Common myeloid progenitor, CD34-positive (primary cell): ENCODE data around the gene ARVCF.

Experiments used
- CTCF ChIA-PET: fragments of 350-600 bp; sonication (Branson Sonifier 250); formaldehyde crosslinking; loops from one replicate; lab custom pipeline; 2021; ENCODE audit warnings: antibody characterized with exemption; lab: Charles Lee
- POLR2A ChIA-PET: fragments of 350-600 bp; sonication (Branson Sonifier 250); formaldehyde crosslinking; loops from one replicate; lab custom pipeline; 2021; ENCODE audit warnings: antibody characterized with exemption; lab: Charles Lee
- DNase-seq, 3 donors: peaks; one replicate each; pipeline versions ENCODE4 v3.0.0 to v3.0.0-alpha.2; 2013
- H3K27ac ChIP-seq, 2 experiments: 1 replicate in 1 of 2; 2 replicates in 1 of 2; pipeline ENCODE4 v1.7.0; 2013; ENCODE audit warnings: inconsistent platforms in 2 of 2, low read length in 2 of 2, mild to moderate bottlenecking in 2 of 2, low read depth in 1 of 2, moderate library complexity in 1 of 2; ENCODE audit not compliant: severe bottlenecking in 2 of 2, insufficient read depth in 1 of 2, poor library complexity in 1 of 2
- H3K27me3 ChIP-seq, 5 experiments: replicated peaks in 2 of 5; 1 replicate in 3 of 5; 2 replicates in 2 of 5; pipeline versions ENCODE4 v1.6.1 to v1.7.0; 2013; ENCODE audit warnings: low read length in 4 of 5, mild to moderate bottlenecking in 2 of 5, moderate library complexity in 2 of 5, inconsistent platforms in 1 of 5; ENCODE audit not compliant: insufficient read depth in 5 of 5, control insufficient read depth in 4 of 5
- H3K36me3 ChIP-seq, 4 experiments: 1 replicate in 2 of 4; 2 replicates in 2 of 4; pipeline versions ENCODE4 v1.6.1 to v1.7.0; 2013; ENCODE audit warnings: low read length in 3 of 4, control low read depth in 1 of 4, mild to moderate bottlenecking in 1 of 4; ENCODE audit not compliant: control insufficient read depth in 4 of 4, insufficient read depth in 4 of 4
- H3K4me1 ChIP-seq, 4 experiments: 1 replicate in 3 of 4; 2 replicates in 1 of 4; pipeline versions ENCODE4 v1.6.1 to v1.7.1; 2013; ENCODE audit warnings: low read length in 3 of 4, mild to moderate bottlenecking in 3 of 4, control low read depth in 1 of 4, inconsistent platforms in 1 of 4, moderate library complexity in 1 of 4; ENCODE audit not compliant: control insufficient read depth in 4 of 4, insufficient read depth in 4 of 4; ENCODE audit errors: control extremely low read depth in 1 of 4
- H3K4me3 ChIP-seq, 7 experiments: 1 replicate in 4 of 7; 2 replicates in 3 of 7; pipeline versions ENCODE4 v1.5.1 to v1.7.0; 2013; ENCODE audit warnings: mild to moderate bottlenecking in 7 of 7, low read length in 6 of 7, moderate library complexity in 6 of 7, inconsistent platforms in 2 of 7, low read depth in 2 of 7, control low read depth in 1 of 7; ENCODE audit not compliant: insufficient read depth in 4 of 7, control insufficient read depth in 1 of 7; ENCODE audit errors: extremely low read depth in 1 of 7
- H3K9me3 ChIP-seq, 5 experiments: 1 replicate in 4 of 5; 2 replicates in 1 of 5; pipeline versions ENCODE4 v1.6.1 to v1.7.1; 2013; ENCODE audit warnings: low read length in 4 of 5, mild to moderate bottlenecking in 2 of 5, inconsistent platforms in 1 of 5, low read depth in 1 of 5, moderate library complexity in 1 of 5; ENCODE audit not compliant: control insufficient read depth in 4 of 5, insufficient read depth in 2 of 5; ENCODE audit errors: control extremely low read depth in 1 of 5
- WGBS: methylation state at CpG from one replicate; pipeline ENCODE4 v1.1.5; 2013; ENCODE audit not compliant: insufficient coverage; 5-methylcytosine and 5-hydroxymethylcytosine counted together

ARVCF gene

DNA sequence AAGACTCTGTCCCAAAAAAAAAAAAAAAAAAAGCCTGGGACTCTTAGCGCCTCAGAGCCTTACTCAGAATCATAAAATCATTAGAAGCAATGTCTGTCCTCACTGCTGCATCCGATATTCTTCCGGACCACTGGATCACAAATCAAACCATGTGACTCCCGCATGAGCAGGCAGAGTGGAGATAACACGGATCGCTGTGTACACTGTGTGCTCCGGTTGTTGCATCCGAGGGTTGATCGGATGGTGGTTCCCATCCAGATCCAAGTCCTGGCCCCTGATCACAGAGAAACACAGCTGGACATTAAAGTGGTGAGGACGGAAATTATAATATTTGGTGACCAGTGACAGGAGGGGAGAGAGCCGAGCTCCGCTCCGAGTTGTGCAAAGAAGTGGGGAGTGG lies 65.3 kb downstream of the ARVCF start:
- H3K4me1 ChIP-seq, result peaks cover 3 to 35% (median 27%) of the 10 kb centered on the region in 4 experiments
- ChIA-PET CTCF (interaction anchor here (5.1 kb wide), 1 partner anchor 13 kb away, joined by 39 read pairs; no protein-coding TSS in a partner anchor), POLR2A (no interaction called here)
- no peak for DNase-seq
- H3K27me3 ChIP-seq, result no peaks in the 10 kb centered on the region
- 97% methylated on average over 13 of the region's 13 CpGs for WGBS
- no peak overlapping the region for H3K27ac ChIP-seq
- no peaks in the 10 kb centered on the region for H3K9me3 ChIP-seq
- H3K36me3 ChIP-seq, result peaks cover 0 to 43% (median 17%) of the 10 kb centered on the region in 4 experiments
- H3K4me3 ChIP-seq, result no peak overlapping the region

DNA sequence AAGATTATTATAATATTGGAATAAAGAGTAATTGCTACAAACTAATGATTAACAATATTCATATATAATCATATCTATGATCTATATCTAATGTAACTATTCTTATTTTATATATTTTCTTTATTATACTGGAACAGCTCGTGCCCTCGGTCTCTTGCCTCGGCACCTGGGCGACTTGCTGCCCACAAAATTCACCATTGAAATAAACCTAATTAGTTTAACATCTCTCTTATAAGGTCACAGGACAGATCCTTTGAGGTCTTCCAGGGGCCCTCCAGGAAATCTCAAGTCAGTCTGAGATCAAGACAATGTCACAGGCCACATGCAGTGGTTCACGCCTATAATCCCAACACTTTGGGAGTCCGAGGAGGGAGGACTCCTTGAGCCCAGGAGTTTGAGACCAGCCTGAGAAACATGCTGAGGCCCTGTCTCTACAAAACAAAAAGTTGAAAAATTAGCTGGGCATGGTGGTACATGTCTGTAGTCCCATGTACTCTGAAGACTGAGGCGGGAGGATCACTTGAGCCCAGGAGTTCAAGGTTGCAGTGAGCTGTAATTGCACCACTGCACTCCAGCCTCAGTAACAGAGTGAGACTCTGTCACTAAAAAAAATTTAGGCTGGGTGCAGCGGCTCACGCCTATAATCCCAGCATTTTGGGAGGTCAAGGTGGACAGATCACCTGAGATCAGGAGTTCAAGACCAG lies 68.4 kb downstream of the ARVCF start:
- H3K4me3 ChIP-seq, result no peak overlapping the region
- no peak overlapping the region for H3K27ac ChIP-seq
- H3K36me3 ChIP-seq, result peaks cover 0 to 31% (median 17%) of the 10 kb centered on the region in 4 experiments
- H3K4me1 ChIP-seq, result peaks cover 5 to 18% (median 15%) of the 10 kb centered on the region in 4 experiments
- 89% methylated on average over 7 of the region's 9 CpGs for WGBS
- POLR2A ChIA-PET, result no interaction called here
- H3K9me3 ChIP-seq, result no peaks in the 10 kb centered on the region
- CTCF ChIA-PET, result interaction anchor here (0.8 to 2.9 kb wide), 13 partner anchors 14 to 218 kb away, joined by 3 to 13 read pairs (median 5); no protein-coding TSS in a partner anchor
- no peaks in the 10 kb centered on the region for H3K27me3 ChIP-seq
- DNase-seq, result no peak

DNA sequence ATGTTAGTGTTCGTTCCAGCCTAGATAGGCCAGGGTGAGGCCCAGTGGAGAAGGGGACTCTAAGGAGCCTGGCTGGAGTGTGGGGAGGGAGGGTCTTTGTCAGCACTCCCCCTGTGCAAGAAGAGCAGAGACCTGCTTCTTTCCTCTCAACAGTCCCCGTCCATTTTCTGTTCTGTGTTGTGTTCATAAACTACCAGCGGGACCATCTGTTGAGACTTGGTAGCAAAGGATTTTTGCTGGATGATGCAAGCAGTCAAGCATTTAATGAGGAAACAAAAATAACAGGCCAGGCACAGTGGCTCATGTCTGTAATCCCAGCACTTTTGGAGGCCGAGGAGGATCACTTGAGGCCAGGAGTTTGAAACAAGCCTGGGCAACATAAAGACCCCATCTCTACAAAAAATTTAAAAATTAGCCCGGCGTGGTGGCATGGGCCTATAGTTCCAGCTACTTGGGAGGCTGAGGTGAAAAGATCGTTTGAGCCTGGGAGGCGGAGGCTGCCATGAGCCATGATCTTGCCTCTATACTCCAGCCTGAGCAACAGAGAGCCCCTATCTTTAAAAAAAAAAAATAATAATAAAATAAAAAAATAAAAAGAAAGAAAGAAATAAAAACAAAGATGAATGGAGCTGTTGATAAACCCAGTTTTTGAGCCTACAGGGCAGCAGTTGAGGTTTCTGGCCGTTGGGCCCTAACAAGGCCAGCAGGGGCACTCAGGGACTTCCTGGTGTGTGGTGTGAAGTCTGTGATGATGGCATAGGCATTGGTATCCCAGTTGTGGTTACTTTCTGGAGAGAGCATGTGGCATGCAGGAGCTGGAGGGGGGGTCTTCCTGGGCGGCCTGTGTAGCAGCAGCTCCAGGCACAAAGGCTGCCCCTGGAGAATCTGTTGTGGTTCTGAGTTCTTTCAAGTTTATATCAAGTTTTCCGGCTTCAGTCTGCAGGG lies 73.3 kb downstream of the ARVCF start:
- CTCF ChIA-PET, result interaction anchor here (0.6 to 3.8 kb wide), 5 partner anchors 10 to 623 kb away, joined by 3 to 21 read pairs (median 4); partner anchors contain the start of gene GP1BB
- peaks cover 10 to 39% (median 36%) of the 10 kb centered on the region in 4 experiments for H3K4me1 ChIP-seq
- DNase-seq, result peak; percentile 50 to 79 (median 72)
- peaks cover 0 to 10% (median 3%) of the 10 kb centered on the region in 4 experiments for H3K36me3 ChIP-seq
- peak overlapping the region; percentile 82 to 98 for H3K27ac ChIP-seq
- no peaks in the 10 kb centered on the region for H3K27me3 ChIP-seq
- H3K4me3 ChIP-seq, result peak overlapping the region in 6 of 7 experiments; percentile 69 to 91 (median 88)
- POLR2A ChIA-PET, result interaction anchor here (0.6 to 0.7 kb wide), 2 partner anchors 13 to 15 kb away, joined by 3 read pairs; no protein-coding TSS in a partner anchor
- WGBS, result 54% methylated on average over 7 of the region's 11 CpGs
- H3K9me3 ChIP-seq, result no peaks in the 10 kb centered on the region

GRCh38 chr22:19942157-19943081 lies 74.2 kb downstream of the ARVCF start:
- 0% methylated on average over 4 of the region's 8 CpGs for WGBS
- no peaks in the 10 kb centered on the region for H3K27me3 ChIP-seq
- ChIA-PET POLR2A (interaction anchor here (0.7 to 1.5 kb wide), 2 partner anchors 9 to 212 kb away, joined by 3 read pairs; no protein-coding TSS in a partner anchor), CTCF (interaction anchor here (0.8 to 3.8 kb wide), 5 partner anchors 11 to 222 kb away, joined by 3 to 21 read pairs (median 4); no protein-coding TSS in a partner anchor)
- H3K4me1 ChIP-seq, result peaks cover 8 to 36% (median 32%) of the 10 kb centered on the region in 4 experiments
- H3K27ac ChIP-seq, result peak overlapping the region; percentile 82 to 98
- H3K9me3 ChIP-seq, result no peaks in the 10 kb centered on the region
- H3K4me3 ChIP-seq, result peak overlapping the region; percentile 61 to 91 (median 88)
- H3K36me3 ChIP-seq, result peaks cover 0 to 4% (median 3%) of the 10 kb centered on the region in 4 experiments
- peak in 2 of 3 donors; percentile 57 to 77 for DNase-seq

DNA sequence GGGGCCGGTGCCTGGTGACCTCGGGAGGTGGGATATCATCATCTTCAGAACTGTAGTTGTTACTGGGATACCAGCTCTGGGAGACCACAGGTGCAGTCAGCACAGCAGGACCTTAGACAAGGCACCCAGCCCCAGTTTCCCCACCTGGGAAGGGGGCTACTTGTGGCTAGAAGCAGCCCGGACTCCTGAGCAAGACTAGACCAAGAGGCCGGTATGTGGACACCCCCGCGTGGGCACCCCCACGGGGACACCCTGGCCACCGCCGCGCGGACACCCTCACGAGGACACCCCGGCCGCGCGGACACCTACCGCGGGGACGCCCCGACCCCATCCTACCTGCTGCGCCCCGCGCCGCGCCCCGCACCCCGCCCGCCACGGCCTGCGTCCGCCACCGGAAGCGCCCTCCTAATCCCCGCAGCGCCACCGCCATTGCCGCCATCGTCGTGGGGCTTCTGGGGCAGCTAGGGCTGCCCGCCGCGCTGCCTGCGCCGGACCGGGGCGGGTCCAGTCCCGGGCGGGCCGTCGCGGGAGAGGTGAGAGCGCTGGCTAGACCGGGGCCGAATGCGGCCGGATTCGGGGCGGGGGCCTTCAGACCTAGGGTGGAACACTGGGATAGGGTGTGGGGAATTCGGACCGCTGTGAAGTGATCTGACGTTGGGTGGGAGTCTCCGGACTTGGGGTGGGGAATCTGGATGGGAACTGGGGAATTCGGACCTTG lies 75.1 kb downstream of the ARVCF start, which contains the start of the genes COMT and TXNRD2:
Gene COMT (plus strand): TSS at position 408 of the 718 bp plus-strand sequence. CDS start 20,755 bp downstream, outside the sequence.
Gene TXNRD2 (minus strand): TSS at position 454 of the 718 bp plus-strand sequence. CDS start 15 bp downstream, at position 439.
- H3K4me3 ChIP-seq, result peak within 1 kb of the TSS; percentile 61 to 91 (median 88)
- POLR2A ChIA-PET, result interaction anchor here (0.7 to 1.5 kb wide), 2 partner anchors 8 to 211 kb away, joined by 3 read pairs; no protein-coding TSS in a partner anchor

More for the DNA sequence above, 75.1 kb downstream of the ARVCF start, which contains the start of the genes COMT and TXNRD2:
- peaks cover 7 to 34% (median 29%) of the 10 kb centered on the region in 4 experiments for H3K4me1 ChIP-seq
- no peaks in the 10 kb centered on the region for H3K27me3 ChIP-seq
- H3K27ac ChIP-seq, result peak within 1 kb of the TSS; percentile 82 to 98
- peak; percentile 46 to 71 (median 58) for DNase-seq
- under 1% methylated on average over 43 of the region's 63 CpGs for WGBS
- CTCF ChIA-PET, result interaction anchor here (0.8 to 3.8 kb wide), 5 partner anchors 12 to 221 kb away, joined by 3 to 21 read pairs (median 3); no protein-coding TSS in a partner anchor
- peaks cover 0 to under 1% (median 0%) of the 10 kb centered on the region in 5 experiments for H3K9me3 ChIP-seq
- H3K36me3 ChIP-seq, result peaks cover 0 to 4% (median 3%) of the 10 kb centered on the region in 4 experiments
